Ammon's horn (tissue), 1 donor: ENCODE results near the gene CLSTN3.

ENCODE experiments used
- DNase-seq: peaks from one replicate; pipeline ENCODE4 v3.0.0-alpha.2; 2016; ENCODE audit warnings: low spot score

CLSTN3 gene

DNA sequence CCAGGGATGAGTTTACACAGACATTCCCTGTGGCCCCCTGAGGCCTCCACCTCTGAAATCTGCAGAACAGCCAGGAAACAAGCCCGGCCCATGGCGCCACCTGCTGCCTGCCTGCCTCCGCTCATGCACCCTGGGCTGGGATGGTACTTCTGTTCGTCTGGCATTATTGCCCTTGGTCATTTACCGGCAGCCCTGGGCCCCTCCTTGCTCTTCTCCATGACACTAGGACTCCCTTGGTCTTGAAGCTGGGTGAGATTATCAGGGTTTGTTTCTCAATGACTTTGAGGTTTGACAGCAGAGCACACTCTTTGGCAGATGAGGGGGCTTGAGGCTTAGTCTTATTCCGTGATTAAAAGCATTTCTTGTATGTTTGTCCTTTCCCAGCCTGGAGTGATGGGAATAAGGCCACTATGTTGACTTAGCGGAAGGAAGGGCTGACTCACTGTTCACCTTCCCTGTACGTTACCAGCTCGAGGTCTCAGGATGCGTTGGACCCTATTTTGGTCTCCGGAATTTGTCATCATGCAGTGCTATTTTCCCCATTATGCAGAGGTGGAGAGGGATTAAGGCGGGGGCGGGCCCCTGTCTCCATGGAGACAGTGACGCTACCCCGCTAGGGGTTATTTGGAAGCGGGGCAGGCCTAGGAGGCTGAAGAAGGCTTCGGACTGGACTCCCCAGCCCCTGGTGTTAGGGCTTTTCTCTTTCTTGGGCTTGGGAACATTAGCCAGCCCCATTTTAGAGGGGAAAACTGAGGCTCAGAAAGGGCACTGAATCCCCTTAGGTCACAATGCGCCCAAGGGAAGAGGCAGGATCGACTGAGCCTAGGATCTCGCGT lies 58.6 kb downstream of the CLSTN3 start:
- DNase-seq: peak; percentile 81

DNA sequence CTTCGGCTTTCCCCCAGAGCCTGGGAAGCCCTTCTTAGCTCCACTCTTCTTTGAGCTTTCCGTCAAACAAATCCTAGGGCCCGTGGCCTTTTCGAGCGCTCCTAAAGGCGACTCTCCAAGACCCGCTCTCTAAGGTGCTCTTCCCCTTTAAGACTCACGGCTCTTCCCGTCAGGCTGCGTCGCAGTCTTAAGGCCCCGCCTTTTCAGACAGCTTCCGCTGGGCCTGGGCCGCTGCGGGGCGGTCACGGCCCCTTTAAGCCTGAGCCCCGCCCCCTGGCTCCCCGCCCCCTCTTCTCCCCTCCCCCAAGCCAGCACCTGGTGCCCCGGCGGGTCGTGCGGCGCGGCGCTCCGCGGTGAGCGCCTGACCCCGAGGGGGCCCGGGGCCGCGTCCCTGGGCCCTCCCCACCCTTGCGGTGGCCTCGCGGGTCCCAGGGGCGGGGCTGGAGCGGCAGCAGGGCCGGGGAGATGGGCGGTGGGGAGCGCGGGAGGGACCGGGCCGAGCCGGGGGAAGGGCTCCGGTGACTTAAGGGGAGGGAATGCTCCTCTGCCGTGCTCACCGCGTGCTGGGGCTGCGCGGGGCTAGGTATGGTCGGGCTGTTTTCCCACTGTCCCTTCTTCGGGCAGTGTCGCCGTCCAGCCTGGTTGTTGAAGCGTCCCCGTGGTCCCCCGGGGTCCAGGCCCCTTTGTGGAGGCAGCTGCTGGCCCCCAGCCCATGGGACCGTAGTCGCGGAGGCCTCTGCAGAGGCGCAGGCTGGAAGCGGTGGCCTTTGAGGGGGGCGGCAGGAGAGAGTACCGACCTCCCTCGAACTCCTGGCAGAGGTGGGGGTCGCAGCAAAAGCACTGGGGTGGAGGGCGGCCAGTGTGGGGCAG lies 59.5 kb downstream of the CLSTN3 start, which contains the start of gene PEX5:
Gene PEX5 (plus strand): TSS at position 289 of the 870 bp plus-strand sequence. CDS start 692 bp downstream, outside the sequence.
- DNase-seq: peak; percentile 96

DNA sequence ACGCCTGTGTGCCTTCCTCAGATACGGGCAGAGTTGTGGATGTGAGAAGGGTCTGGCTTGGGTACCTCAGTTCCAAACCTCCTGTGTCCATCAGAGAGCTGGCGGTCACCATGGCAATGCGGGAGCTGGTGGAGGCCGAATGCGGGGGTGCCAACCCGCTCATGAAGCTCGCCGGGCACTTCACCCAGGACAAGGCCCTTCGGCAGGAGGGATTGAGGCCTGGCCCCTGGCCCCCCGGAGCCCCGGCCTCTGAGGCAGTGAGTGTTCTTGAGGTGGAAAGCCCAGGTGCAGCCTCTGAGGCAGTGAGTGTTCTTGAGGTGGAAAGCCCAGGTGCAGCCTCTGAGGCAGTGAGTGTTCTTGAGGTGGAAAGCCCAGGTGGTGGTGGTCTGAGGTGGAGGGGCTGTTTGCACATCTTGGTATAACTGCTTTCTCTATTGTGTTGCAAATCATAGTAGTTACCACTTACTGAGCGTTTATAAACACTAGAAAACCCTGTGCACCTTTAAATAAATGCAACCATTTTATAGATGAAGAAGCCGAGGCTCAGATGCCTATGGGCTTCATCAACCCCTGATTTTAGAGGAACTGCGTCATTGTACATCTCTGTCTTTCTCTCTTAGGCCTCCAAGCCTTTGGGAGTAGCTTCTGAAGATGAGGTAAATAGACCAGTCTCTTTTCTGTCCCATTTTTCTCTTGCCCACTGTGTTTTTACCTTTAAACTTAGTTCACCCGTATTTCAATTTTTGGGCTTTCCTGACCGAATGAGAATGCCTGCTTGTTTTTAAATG lies 60.3 kb downstream of the CLSTN3 start:
- DNase-seq: no peak

DNA sequence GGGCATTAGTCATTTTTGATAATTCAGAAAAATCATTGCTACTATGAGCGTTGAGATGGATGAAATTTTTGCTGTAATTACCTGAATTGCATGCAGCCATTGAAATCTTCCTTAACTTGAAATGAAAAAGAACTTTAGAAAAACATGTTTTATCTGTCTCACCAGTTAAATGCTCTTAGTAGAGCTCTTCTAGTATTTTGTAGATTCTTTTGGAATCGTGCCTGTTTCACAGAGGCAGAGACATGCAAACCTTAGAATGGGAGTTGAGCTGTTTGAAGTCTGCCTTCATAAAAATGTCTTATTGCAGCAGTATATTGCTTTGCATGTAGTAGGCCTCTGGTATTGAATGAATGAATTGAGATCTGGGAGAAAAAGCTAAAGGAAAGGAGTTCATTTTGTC lies 63.5 kb downstream of the CLSTN3 start:
- DNase-seq: no peak

DNA sequence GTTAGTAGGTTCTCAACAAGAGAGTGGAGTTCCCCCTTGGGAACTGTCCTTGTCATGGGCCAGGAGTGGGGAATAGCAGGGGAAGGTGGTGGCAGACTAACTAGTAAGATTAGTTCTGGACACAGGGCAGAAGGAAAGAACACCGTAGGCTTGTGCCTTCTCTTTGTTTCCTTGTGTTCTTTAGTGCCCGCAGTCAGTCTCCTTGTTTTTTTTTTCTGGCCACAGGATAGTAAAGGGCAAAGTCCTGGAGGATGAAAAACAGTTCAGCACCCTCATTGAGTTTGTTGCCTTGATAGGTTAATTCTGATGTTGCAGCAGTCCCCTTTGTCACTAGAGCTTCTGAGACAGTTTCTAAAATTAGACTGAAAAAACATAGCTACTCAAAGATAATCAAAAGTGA lies 67.7 kb downstream of the CLSTN3 start:
- no peak for DNase-seq

DNA sequence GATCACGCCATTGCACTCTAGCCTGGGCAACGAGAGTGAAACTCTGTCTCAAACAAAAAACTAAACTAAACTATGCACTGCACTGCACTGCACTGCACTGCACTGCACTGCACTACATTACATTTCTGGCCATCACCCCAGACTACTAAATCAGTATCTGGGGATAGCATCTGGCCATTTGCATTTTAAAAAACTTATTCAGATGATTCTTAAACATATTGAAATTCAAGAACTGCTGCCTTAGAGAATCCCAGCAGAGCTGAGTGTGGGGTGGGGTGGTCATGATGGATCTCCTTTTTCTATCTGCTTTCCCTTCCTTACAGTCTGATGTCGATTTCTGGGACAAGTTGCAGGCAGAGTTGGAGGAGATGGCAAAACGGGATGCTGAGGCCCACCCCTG lies 72.9 kb downstream of the CLSTN3 start:
- no peak for DNase-seq

DNA sequence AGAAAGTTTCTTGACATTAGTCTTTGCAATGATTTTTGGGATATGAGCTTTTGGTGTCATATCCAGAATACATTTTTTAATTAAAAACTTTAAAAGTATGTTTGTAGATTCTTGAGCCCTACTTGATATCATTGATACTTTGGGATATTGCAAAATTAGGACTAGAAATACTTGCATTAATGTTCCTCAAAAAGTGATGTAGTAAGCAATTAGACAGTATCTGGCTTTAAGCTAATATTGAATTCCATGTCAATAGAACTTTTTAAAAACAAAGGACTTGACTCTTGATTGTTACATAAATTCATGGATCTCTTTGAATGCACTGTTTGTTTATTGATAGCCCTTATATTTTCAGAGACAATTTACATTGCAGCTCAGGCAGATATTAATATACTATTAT lies 74.9 kb downstream of the CLSTN3 start:
- no peak for DNase-seq

DNA sequence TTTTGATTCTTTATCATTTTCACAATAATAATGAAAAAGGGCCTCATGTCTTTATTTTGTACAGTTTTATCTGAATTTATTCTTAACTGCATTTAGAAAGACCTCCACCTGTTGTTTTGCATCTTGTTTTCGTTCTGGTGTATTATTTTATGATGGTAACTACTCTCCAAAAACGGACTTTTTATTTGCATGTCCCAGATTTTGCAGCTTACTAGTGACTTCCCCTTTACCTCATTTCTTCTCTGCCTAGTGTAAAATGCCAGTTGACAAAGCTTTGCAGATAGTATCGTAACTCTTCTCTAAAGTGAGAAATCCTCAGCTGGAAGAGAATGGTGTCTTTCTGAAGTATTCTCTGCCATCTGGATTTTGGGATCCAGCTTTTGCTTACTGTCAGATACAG lies 76.5 kb downstream of the CLSTN3 start:
- DNase-seq: no peak

DNA sequence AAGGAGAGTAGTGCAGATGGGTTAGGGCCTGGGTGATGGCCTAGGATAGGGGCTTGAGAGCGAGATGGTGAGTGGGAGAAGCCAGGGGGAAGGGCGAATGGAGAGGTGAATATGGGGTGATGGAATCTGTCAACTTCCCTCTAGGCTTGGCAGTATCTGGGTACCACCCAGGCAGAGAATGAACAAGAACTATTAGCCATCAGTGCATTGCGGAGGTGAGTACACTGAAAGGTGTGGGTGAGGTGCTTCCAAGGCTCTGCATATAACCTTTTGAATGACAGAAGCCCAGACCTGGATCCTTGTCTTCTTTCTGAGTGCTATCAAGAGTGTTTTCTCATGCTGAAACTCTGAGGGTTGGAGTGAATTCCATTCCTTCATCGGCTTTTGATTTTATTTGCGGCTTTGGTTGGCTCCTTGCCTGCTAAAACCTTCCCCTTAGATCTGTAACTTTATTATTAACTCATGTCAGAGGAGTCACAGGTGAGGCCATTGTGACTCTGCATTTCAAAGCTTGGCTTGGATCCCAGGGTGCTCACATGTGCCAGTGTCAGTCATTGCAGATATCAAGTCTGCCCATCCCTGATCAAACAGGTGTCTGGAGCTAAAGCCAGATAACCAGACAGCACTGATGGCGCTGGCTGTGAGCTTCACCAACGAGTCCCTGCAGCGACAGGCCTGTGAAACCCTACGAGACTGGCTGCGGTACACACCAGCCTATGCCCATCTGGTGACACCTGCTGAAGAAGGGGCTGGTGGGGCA lies 77.9 kb downstream of the CLSTN3 start:
- no peak for DNase-seq
